KBM-7 (cell line): ENCODE results near the gene CCNE1.
"Not testable (repeated sequence)": the region's sequence is repeated elsewhere in the genome, so short reads cannot be mapped to it uniquely, and the experiment has no call there.

Experiments used
- DNase-seq: peaks from one replicate; pipeline ENCODE4 v3.0.0-alpha.2; 2015
- in situ Hi-C: fragments of 300-500 bp; cut with MboI; formaldehyde crosslinking; loops from 2 replicates; pipeline ENCODE4 v1.14.3; 2020; ENCODE audit warnings: low sequenced_read_pairs, low pct_unique_long_range_greater_than_20kb, mixed read lengths

Gene CCNE1

GRCh38 chr19:29810504-29810871 is 1.3 kb upstream of the CCNE1 start:
- no peak for DNase-seq

GRCh38 chr19:29812080-29812880 is 489 bp downstream of the CCNE1 start:
- no peak for DNase-seq
- in situ Hi-C loops: no loop called here

More at GRCh38 chr19:29810504-29810871, 1.3 kb upstream of the CCNE1 start:
- in situ Hi-C loops: no loop called here

GRCh38 chr19:29812881-29813275 is 1.1 kb downstream of the CCNE1 start:
- in situ Hi-C loops: no loop called here
- peak; percentile 9 for DNase-seq

- no peak for DNase-seq
- in situ Hi-C loops: no loop called here
Measured at GRCh38 chr19:29813642-29814041, 1.9 kb downstream of the CCNE1 start.

- no peak for DNase-seq
Measured at GRCh38 chr19:29815231-29815630, 3.4 kb downstream of the CCNE1 start.

GRCh38 chr19:29817316-29817715 is 5.5 kb downstream of the CCNE1 start:
- in situ Hi-C loops: no loop called here
- DNase-seq: no peak

More at GRCh38 chr19:29815231-29815630, 3.4 kb downstream of the CCNE1 start:
- in situ Hi-C loops: no loop called here

GRCh38 chr19:29819300-29819699 is 7.5 kb downstream of the CCNE1 start:
- in situ Hi-C loops: no loop called here
- DNase-seq: no peak

GRCh38 chr19:29819986-29820385 is 8.2 kb downstream of the CCNE1 start:
- no peak for DNase-seq
- in situ Hi-C loops: no loop called here

GRCh38 chr19:29823581-29824330 is 12.0 kb downstream of the CCNE1 start:
- no peak for DNase-seq
- in situ Hi-C loops: no loop called here

- DNase-seq, in situ Hi-C loops: not testable (repeated sequence)
Measured at GRCh38 chr19:29825263-29825662, 13.5 kb downstream of the CCNE1 start.

GRCh38 chr19:29831041-29831548 is 19.3 kb downstream of the CCNE1 start:
- in situ Hi-C loops: no loop called here
- DNase-seq: no peak

- in situ Hi-C loops: no loop called here
Measured at GRCh38 chr19:29831686-29832085, 19.9 kb downstream of the CCNE1 start.

GRCh38 chr19:29832801-29833200 is 21.0 kb downstream of the CCNE1 start:
- in situ Hi-C loops: no loop called here

More at GRCh38 chr19:29831686-29832085, 19.9 kb downstream of the CCNE1 start:
- no peak for DNase-seq

GRCh38 chr19:29833614-29834261 is 21.9 kb downstream of the CCNE1 start:
- DNase-seq: no peak
- in situ Hi-C loops: no loop called here

More at GRCh38 chr19:29832801-29833200, 21.0 kb downstream of the CCNE1 start:
- no peak for DNase-seq

- no peak for DNase-seq
Measured at GRCh38 chr19:29834991-29835846, 23.4 kb downstream of the CCNE1 start.

GRCh38 chr19:29836409-29836825 is 24.6 kb downstream of the CCNE1 start:
- in situ Hi-C loops: no loop called here
- no peak for DNase-seq

More at GRCh38 chr19:29834991-29835846, 23.4 kb downstream of the CCNE1 start:
- in situ Hi-C loops: no loop called here

GRCh38 chr19:29837448-29837981 is 25.7 kb downstream of the CCNE1 start:
- in situ Hi-C loops: no loop called here
- DNase-seq: no peak

GRCh38 chr19:29837996-29838395 is 26.2 kb downstream of the CCNE1 start:
- in situ Hi-C loops: no loop called here
- DNase-seq: no peak
